Smooth muscle cell (in vitro differentiated cells): ENCODE data around the gene EIPR1. TPM values are rescaled to one million over a fixed set of nuclear protein-coding genes. Genes with fewer than 3 reads are reported as not detected.

ENCODE experiments used
- DNase-seq: peaks from one replicate; lab custom pipeline; 2025; ENCODE audit not compliant: unreplicated experiment; lab: John Stamatoyannopoulos, UW
- H2AFZ ChIP-seq: fragments of 200-600 bp; sonication (generic); 2 replicates; pipeline ENCODE4 v1.6.0; 2016; ENCODE audit warnings: antibody characterized with exemption, low read depth, mild to moderate bottlenecking
- H3F3A ChIP-seq: fragments of 200-600 bp; sonication (generic); 2 replicates; pipeline ENCODE4 v1.6.0; 2017; ENCODE audit warnings: antibody characterized with exemption, low read depth
- H3K27ac ChIP-seq: fragments of 200-600 bp; sonication (generic); 2 replicates; pipeline ENCODE4 v1.5.1; 2016; ENCODE audit warnings: low read depth, mild to moderate bottlenecking
- H3K27me3 ChIP-seq: fragments of 200-600 bp; sonication (generic); 2 replicates; pipeline ENCODE4 v1.6.1; 2016; ENCODE audit warnings: low read depth, mild to moderate bottlenecking
- H3K36me3 ChIP-seq: fragments of 200-600 bp; sonication (generic); 2 replicates; pipeline ENCODE4 v1.5.1; 2016; ENCODE audit warnings: low read depth
- H3K4me1 ChIP-seq: fragments of 200-600 bp; sonication (generic); 2 replicates; pipeline ENCODE4 v1.5.1; 2016; ENCODE audit warnings: low read depth
- H3K4me2 ChIP-seq: fragments of 200-600 bp; sonication (generic); 2 replicates; pipeline ENCODE4 v1.6.0; 2016; ENCODE audit warnings: mild to moderate bottlenecking
- H3K4me3 ChIP-seq: fragments of 200-600 bp; sonication (generic); 2 replicates; pipeline ENCODE4 v1.5.1; 2016; ENCODE audit warnings: mild to moderate bottlenecking
- H3K79me2 ChIP-seq: fragments of 200-600 bp; sonication (generic); 2 replicates; pipeline ENCODE4 v1.6.0; 2016; ENCODE audit warnings: low read depth, mild to moderate bottlenecking
- H3K9ac ChIP-seq: fragments of 200-600 bp; sonication (generic); 2 replicates; pipeline ENCODE4 v1.6.0; 2016; ENCODE audit warnings: low read depth
- H3K9me3 ChIP-seq: fragments of 200-600 bp; sonication (generic); replicated peaks from 2 replicates; pipeline ENCODE4 v1.5.1; 2016; ENCODE audit warnings: low read depth
- H4K20me1 ChIP-seq: fragments of 200-600 bp; sonication (generic); 2 replicates; pipeline ENCODE4 v1.6.0; 2016; ENCODE audit warnings: low read depth
- WGBS: methylation state at CpG from one replicate; pipeline ENCODE4 v1.1.7; 2016; ENCODE audit warnings: low lambda C conversion rate; 5-methylcytosine and 5-hydroxymethylcytosine counted together
- polyA plus RNA-seq: library from polyadenylated mRNA; unstranded; fragments of >200 nt; fragmentation: Nextera tagmentation; extraction: Ambion mirVana; gene quantifications from 2 replicates; pipeline ENCODE4 v1.2.1, GENCODE V29; 2016
- total RNA-seq: library from RNA; depleted of rRNA; stranded (reverse); fragments of >200 nt; gene quantifications from 2 replicates; pipeline ENCODE4 v1.2.3, GENCODE V29; 2014
- TF ChIP-seq, protein P1 (sequence below): fragments of 200-600 bp; sonication (generic); IDR thresholded peaks from 2 replicates; pipeline ENCODE4 v1.5.1; 2017; ENCODE audit warnings: borderline replicate concordance, mild to moderate bottlenecking, antibody characterized with exemption; ENCODE audit not compliant: insufficient read depth, poor library complexity, severe bottlenecking

Gene EIPR1
- total and polyA plus RNA-seq, 2 experiments from 2014 or later, result 18.5 to 23.1 TPM

DNA sequence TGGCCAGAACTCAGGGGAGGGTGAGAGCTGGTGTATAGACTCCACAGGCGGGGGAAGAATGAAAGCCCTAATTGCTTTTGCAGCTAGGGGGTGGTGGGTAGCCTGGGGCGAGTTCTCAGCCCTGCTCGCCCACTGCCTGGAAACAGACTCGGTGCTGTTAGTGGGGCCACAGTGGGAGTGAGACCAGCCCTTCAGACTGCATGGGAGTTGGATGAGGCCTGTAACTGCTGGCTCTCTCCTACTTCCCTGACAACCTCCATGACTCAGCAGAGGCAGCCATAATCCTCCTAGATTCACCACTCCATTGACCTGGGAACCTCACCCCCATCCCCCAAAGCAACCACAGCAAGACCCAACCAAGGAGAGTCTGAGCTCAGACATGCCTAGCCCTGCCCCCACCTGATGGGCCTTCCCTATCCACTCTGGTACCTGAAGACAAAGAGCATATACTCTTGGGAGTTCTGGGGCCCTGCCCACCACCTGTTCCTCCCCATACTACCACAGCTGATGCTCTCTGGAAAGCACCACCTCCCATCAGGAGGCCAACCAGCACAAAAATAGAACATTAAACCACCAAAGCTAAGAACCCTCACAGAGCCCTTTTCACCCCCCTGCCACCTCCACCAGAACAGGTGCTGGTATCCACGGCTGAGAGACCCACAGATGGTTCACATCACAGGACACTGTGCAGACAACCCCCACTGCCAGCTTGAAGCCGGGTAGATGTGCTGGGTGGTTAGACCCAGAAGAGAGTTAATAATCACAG is 226.3 kb downstream of the EIPR1 start:
- Histone ChIP-seq H4K20me1 (no peaks in the 10 kb centered on the region), H3K27me3 (no peaks in the 10 kb centered on the region), H3K36me3 (no peaks in the 10 kb centered on the region), H2AFZ (no peak overlapping the region), H3F3A (no peaks in the 10 kb centered on the region), H3K4me2 (no peak overlapping the region), H3K9me3 (no peaks in the 10 kb centered on the region), H3K4me1 (no peaks in the 10 kb centered on the region), H3K79me2 (no peaks in the 10 kb centered on the region), H3K9ac (no peak overlapping the region), H3K27ac (no peak overlapping the region), H3K4me3 (no peak overlapping the region)
- 85% methylated on average over 6 of the region's 6 CpGs for WGBS
- TF ChIP-seq, protein P1, sequence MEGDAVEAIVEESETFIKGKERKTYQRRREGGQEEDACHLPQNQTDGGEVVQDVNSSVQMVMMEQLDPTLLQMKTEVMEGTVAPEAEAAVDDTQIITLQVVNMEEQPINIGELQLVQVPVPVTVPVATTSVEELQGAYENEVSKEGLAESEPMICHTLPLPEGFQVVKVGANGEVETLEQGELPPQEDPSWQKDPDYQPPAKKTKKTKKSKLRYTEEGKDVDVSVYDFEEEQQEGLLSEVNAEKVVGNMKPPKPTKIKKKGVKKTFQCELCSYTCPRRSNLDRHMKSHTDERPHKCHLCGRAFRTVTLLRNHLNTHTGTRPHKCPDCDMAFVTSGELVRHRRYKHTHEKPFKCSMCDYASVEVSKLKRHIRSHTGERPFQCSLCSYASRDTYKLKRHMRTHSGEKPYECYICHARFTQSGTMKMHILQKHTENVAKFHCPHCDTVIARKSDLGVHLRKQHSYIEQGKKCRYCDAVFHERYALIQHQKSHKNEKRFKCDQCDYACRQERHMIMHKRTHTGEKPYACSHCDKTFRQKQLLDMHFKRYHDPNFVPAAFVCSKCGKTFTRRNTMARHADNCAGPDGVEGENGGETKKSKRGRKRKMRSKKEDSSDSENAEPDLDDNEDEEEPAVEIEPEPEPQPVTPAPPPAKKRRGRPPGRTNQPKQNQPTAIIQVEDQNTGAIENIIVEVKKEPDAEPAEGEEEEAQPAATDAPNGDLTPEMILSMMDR, result no peak
- no peak for DNase-seq

DNA sequence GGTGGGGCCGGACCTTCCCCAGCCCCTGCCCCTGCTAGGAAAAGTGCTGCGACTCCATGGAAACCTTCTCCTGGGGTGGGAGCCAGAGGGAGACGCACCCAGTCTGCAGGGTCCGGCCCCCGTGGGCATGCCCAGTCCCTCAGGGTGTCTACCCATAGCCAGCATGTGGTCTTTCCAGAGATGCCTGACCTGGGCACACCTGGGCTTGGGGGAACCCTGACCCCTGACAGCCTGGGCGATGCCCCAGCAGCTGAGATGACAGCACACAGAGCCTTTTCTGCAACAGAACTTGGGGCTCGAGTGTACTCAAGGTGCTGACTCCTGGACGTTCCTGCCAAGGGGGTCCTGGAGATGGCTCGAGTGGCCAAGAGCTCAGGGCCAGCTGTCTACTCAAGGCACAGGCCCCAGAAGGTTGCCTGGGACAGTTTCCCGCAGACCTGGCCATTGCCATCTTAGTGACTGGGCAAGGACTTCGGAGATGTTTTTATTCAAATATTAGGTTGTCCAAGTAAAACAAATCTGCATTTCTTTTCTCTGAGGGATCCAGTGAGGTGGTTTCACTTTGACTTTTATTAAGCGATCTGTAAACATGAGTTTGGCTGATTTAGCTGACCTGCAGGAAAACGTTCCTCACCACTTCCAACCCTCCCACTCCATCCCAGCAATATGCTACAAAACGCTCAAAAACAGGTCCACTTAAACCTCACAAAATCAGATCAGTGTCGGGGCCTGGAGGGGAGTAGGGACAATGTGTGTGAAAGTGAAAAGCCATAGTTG is 228.0 kb downstream of the EIPR1 start:
- Histone ChIP-seq H3K79me2 (no peaks in the 10 kb centered on the region), H3K9me3 (no peaks in the 10 kb centered on the region), H3K27ac (no peak overlapping the region), H3F3A (no peaks in the 10 kb centered on the region), H3K9ac (no peak overlapping the region), H3K4me3 (no peak overlapping the region), H3K36me3 (no peaks in the 10 kb centered on the region), H2AFZ (no peak overlapping the region), H4K20me1 (no peaks in the 10 kb centered on the region), H3K27me3 (no peaks in the 10 kb centered on the region), H3K4me2 (no peak overlapping the region), H3K4me1 (no peaks in the 10 kb centered on the region)
- WGBS, result 81% methylated on average over 15 of the region's 15 CpGs
- TF ChIP-seq, protein P1, result no peak
- no peak for DNase-seq

DNA sequence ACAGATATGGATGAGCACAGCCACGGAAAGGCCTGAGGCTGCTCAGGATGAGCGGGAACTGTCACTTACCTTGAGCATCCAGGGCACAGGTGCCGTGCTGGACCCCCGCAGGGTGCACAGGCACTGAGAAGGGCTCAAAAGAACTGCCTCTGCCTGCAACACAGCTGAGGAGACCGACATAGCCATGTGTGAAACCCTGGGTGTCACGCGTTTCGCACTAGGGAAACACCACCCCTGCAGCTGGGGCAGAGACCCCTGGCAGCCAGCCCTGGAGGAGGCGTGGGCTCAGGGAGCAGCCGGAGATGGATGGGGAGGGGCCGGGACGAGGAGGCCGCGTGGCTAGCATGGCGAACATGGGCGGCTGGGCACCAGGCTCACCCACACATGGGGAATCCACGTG is 228.9 kb downstream of the EIPR1 start:
- Histone ChIP-seq H3K9ac (no peak overlapping the region), H3F3A (no peaks in the 10 kb centered on the region), H3K27ac (no peak overlapping the region), H3K4me3 (no peak overlapping the region), H4K20me1 (no peaks in the 10 kb centered on the region), H3K36me3 (no peaks in the 10 kb centered on the region), H3K4me1 (no peaks in the 10 kb centered on the region), H3K4me2 (no peak overlapping the region), H3K27me3 (no peaks in the 10 kb centered on the region), H3K79me2 (no peaks in the 10 kb centered on the region), H2AFZ (no peak overlapping the region), H3K9me3 (no peaks in the 10 kb centered on the region)
- WGBS, result 97% methylated on average over 17 of the region's 17 CpGs
- DNase-seq, result no peak
- TF ChIP-seq, protein P1, result no peak
